ENCODE results near the gene RNF181. TPM values are rescaled to one million over a fixed set of nuclear protein-coding genes. Genes with fewer than 3 reads are reported as not detected.
"Not testable (repeated sequence)": the region's sequence is repeated elsewhere in the genome, so short reads cannot be mapped to it uniquely, and the experiment has no call there.

The RNF181 gene
- total RNA-seq, 1 donor from 2014 or later, result 231 TPM

GRCh38 chr2:85611705-85612587 lies 16.4 kb downstream of the RNF181 start, which contains the start of gene C2orf68:
TSS of gene C2orf68 (minus strand) at chr2:85612066. CDS start at chr2:85611984, 82 bp downstream.
- no peak for DNase-seq (ENCODE audit: extremely low read depth, low read depth, low spot score)

- no peak for DNase-seq (ENCODE audit: extremely low read depth, low read depth, low spot score)
Measured at GRCh38 chr2:85613717-85614515, 18.4 kb downstream of the RNF181 start.

- DNase-seq (ENCODE audit: extremely low read depth, low read depth, low spot score), result not testable (repeated sequence)
Measured at GRCh38 chr2:85614757-85615156, 19.2 kb downstream of the RNF181 start.

- no peak for DNase-seq (ENCODE audit: extremely low read depth, low read depth, low spot score)
Measured at GRCh38 chr2:85615413-85615728, 19.8 kb downstream of the RNF181 start.

- DNase-seq (ENCODE audit: extremely low read depth, low read depth, low spot score), result not testable (repeated sequence)
Measured at GRCh38 chr2:85617723-85618122, 22.2 kb downstream of the RNF181 start.

GRCh38 chr2:85619617-85620016 lies 24.1 kb downstream of the RNF181 start:
- DNase-seq (ENCODE audit: extremely low read depth, low read depth, low spot score), result no peak

- DNase-seq (ENCODE audit: extremely low read depth, low read depth, low spot score), result no peak
Measured at GRCh38 chr2:85621338-85621737, 25.8 kb downstream of the RNF181 start.

GRCh38 chr2:85623991-85624390 lies 28.4 kb downstream of the RNF181 start:
- no peak for DNase-seq (ENCODE audit: extremely low read depth, low read depth, low spot score)

- no peak for DNase-seq (ENCODE audit: extremely low read depth, low read depth, low spot score)
Measured at GRCh38 chr2:85628658-85629057, 33.1 kb downstream of the RNF181 start.

GRCh38 chr2:85631316-85631715 lies 35.8 kb downstream of the RNF181 start:
- DNase-seq (ENCODE audit: extremely low read depth, low read depth, low spot score), result no peak

- no peak for DNase-seq (ENCODE audit: extremely low read depth, low read depth, low spot score)
Measured at GRCh38 chr2:85635011-85635410, 39.5 kb downstream of the RNF181 start.

- no peak for DNase-seq (ENCODE audit: extremely low read depth, low read depth, low spot score)
Measured at GRCh38 chr2:85635636-85636035, 40.1 kb downstream of the RNF181 start.

GRCh38 chr2:85642725-85643124 lies 47.2 kb downstream of the RNF181 start:
- DNase-seq (ENCODE audit: extremely low read depth, low read depth, low spot score), result no peak

GRCh38 chr2:85644909-85645308 lies 49.4 kb downstream of the RNF181 start:
- no peak for DNase-seq (ENCODE audit: extremely low read depth, low read depth, low spot score)

- DNase-seq (ENCODE audit: extremely low read depth, low read depth, low spot score), result no peak
Measured at GRCh38 chr2:85646166-85646565, 50.6 kb downstream of the RNF181 start.

Other genes starting within 250 kb of the RNF181 start
- gene RETSAT, start 241.2 kb upstream of the RNF181 start, total RNA-seq, result 41.4 and 46.2 TPM in 2 replicates
- 8.2 and 13.7 TPM in 2 replicates for gene ELMOD3, start 241.0 kb upstream of the RNF181 start, total RNA-seq
- gene CAPG, start 185.4 kb upstream of the RNF181 start, total RNA-seq, result 63.1 and 183 TPM in 2 replicates
- gene SH2D6, start 177.0 kb upstream of the RNF181 start, total RNA-seq, result not detected in 2 replicates
- gene MAT2A, start 56.6 kb upstream of the RNF181 start, total RNA-seq, result 89.9 and 119 TPM in 2 replicates
- gene GGCX, start 34.3 kb upstream of the RNF181 start, total RNA-seq, result 30.8 and 34.7 TPM in 2 replicates
- gene VAMP8, start 18.2 kb upstream of the RNF181 start, total RNA-seq, result 14.1 and 20.5 TPM in 2 replicates
- 140 and 247 TPM in 2 replicates for gene VAMP5, start 11.3 kb upstream of the RNF181 start, total RNA-seq
- 25.2 and 36.3 TPM in 2 replicates for gene TMEM150A, start 7.0 kb downstream of the RNF181 start, total RNA-seq
- gene C2orf68, start 16.3 kb downstream of the RNF181 start, total RNA-seq, result 5.8 and 9.3 TPM in 2 replicates
- 52.0 and 69.7 TPM in 2 replicates for gene USP39, start 20.4 kb downstream of the RNF181 start, total RNA-seq
- not detected in 2 replicates for gene SFTPB, start 72.5 kb downstream of the RNF181 start, total RNA-seq
- gene GNLY, start 98.6 kb downstream of the RNF181 start, total RNA-seq, result not detected in 2 replicates
- gene ATOH8, start 158.2 kb downstream of the RNF181 start, total RNA-seq, result 3.4 and 4.4 TPM in 2 replicates

Measured in glomerular endothelial cell (primary cell).